ENCODE results near the gene KAZN. TPM values are rescaled to one million over a fixed set of nuclear protein-coding genes. Genes with fewer than 3 reads are reported as not detected.
A peak's percentile ranks its signal among the peaks of the same experiment; 100 is the strongest.

KAZN gene
- total RNA-seq, 3 donors from 2014 or later: 12.2 to 16.4 (median 16.2) TPM

DNA sequence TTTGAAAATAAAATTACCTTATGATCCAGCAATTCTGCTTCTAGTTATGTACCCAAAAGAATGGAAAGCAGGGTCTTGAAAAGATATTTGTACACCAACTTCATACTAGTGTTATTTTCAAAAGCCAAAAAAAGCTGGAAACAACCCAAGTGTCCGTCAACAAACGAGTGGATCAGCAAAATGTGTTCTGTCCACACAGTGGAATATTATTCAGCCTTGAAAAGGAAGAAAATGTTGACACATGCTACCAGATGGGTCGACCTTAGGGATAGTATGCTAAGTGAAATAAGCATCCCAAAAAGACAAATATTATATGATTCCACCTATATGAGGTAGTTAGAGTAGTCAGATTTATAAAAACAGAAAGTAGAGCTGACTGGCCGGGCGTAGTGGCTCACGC lies 65.3 kb downstream of the KAZN start:
- Histone ChIP-seq H3K27me3 (no peaks in the 10 kb centered on the region), H3K4me1 (no peaks in the 10 kb centered on the region), H3K27ac (no peak overlapping the region), H3K36me3 (no peaks in the 10 kb centered on the region), H3K9me3 (no peaks in the 10 kb centered on the region), H3K4me3 (no peak overlapping the region)
- intact Hi-C loops (cut with DNase I; ENCODE audit: low total_unique reads): no loop called here
- no peak for DNase-seq (ENCODE audit: low spot score in 2 of 2)
- no peak for TF ChIP-seq POLR2A (IDR thresholded peaks at IDR 0.05)

DNA sequence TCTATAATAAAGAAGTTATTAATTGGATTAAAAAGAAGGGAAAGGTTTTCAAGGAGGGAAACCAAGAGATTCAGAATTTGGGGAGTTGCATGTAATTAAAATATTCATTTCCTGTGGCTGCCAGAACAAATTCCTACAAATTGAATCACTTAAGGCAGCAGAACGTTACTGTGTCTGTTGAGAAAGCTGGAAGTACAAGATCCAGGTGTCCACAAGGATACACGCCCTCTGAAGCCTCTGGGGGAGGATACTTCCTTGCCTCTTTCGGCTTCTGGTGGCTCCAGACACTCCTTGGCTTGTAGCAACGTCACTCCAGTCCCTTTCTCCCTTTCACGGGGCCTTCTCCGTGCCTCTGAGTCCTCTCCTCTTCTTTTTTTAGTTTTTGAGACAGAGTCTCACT lies 67.9 kb downstream of the KAZN start:
- no peaks in the 10 kb centered on the region for H3K27me3 ChIP-seq
- H3K4me1 ChIP-seq: no peaks in the 10 kb centered on the region
- H3K4me3 ChIP-seq: no peak overlapping the region
- H3K27ac ChIP-seq: peak overlapping the region; percentile 18 to 58
- intact Hi-C loops (cut with DNase I; ENCODE audit: low total_unique reads): no loop called here
- no peak for DNase-seq (ENCODE audit: low spot score in 2 of 2)
- H3K9me3 ChIP-seq: no peaks in the 10 kb centered on the region
- TF ChIP-seq POLR2AphosphoS5 (IDR thresholded peaks at IDR 0.05) (no peak), POLR2A (IDR thresholded peaks at IDR 0.05) (no peak)
- TF ChIP-seq, protein P1, sequence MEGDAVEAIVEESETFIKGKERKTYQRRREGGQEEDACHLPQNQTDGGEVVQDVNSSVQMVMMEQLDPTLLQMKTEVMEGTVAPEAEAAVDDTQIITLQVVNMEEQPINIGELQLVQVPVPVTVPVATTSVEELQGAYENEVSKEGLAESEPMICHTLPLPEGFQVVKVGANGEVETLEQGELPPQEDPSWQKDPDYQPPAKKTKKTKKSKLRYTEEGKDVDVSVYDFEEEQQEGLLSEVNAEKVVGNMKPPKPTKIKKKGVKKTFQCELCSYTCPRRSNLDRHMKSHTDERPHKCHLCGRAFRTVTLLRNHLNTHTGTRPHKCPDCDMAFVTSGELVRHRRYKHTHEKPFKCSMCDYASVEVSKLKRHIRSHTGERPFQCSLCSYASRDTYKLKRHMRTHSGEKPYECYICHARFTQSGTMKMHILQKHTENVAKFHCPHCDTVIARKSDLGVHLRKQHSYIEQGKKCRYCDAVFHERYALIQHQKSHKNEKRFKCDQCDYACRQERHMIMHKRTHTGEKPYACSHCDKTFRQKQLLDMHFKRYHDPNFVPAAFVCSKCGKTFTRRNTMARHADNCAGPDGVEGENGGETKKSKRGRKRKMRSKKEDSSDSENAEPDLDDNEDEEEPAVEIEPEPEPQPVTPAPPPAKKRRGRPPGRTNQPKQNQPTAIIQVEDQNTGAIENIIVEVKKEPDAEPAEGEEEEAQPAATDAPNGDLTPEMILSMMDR (IDR thresholded peaks at IDR 0.05): no peak
- no peaks in the 10 kb centered on the region for H3K36me3 ChIP-seq

DNA sequence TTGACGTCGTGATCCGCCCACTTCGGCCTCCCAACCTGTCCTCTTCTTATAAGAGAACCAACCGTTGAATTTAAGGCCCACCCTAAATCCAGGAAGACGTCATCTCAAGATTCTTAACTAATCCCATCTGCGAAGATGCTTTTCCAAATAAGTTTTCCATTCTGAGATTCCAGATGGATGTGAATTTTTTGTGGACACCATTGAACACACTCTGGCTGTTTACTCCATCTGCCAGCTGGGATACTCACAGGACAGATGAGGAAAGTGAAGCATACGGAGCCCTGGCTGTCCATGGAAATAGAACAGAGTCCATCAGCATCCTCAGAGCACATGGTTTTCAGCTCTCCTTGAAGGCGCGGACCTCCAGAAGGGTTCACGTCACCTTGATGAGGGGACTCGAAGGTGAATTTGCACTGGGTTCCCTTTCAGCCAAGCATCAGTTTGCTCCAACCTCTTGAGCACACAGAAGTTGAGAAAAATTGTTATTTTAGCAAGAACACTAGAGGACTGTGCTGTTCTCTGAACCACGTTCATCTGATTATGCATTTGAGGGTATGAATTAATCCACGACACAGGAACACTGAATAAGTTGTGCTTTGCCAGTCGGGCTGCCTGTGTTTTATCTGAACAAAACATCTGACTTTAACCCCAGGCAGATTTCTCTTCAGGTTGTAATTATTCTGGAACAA lies 68.6 kb downstream of the KAZN start:
- Histone ChIP-seq H3K4me3 (no peak overlapping the region), H3K4me1 (no peaks in the 10 kb centered on the region), H3K36me3 (no peaks in the 10 kb centered on the region), H3K27ac (peak overlapping the region; percentile 18 to 58), H3K27me3 (no peaks in the 10 kb centered on the region), H3K9me3 (no peaks in the 10 kb centered on the region)
- intact Hi-C loops (cut with DNase I; ENCODE audit: low total_unique reads): no loop called here
- TF ChIP-seq POLR2A (IDR thresholded peaks at IDR 0.05) (no peak), POLR2AphosphoS5 (IDR thresholded peaks at IDR 0.05) (no peak)
- TF ChIP-seq, protein P1 (IDR thresholded peaks at IDR 0.05): no peak
- no peak for DNase-seq (ENCODE audit: low spot score in 2 of 2)

DNA sequence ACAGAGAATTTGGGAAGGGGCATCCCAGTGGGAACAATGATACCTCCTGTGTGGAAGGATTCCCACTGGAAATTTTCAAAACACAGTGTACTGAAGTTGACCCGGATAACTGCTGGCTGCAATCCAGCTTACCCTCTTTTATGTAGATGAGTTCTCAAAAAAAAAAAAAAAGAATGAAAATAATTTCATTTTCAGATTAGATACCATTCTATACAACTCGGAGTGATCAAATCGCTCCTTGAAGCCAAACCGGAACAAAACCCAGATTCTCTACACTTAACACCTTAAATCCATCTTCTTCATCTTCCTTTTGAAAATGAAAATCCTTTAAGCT lies 69.1 kb downstream of the KAZN start:
- H3K9me3 ChIP-seq: no peaks in the 10 kb centered on the region
- H3K27ac ChIP-seq: peak overlapping the region; percentile 18 to 58

DNA sequence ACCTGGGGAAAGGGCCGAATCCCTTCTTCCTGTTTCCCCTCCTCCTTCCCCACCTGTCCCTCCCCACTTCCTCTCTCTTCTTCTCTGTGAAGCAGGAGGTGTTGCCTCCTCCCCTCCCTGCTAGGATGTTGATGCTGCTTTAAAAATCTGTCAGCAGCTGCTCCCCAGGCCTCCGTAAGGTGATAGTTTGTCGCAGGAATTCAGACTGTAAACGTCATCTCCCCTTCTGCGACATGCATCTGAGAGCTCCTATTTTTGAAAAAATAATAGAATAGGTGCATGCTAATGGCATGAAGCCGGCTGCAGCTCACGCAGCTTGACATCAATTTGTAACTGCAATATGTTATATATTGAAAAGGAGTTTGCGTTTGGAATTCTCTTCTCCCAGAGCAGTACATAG lies 70.1 kb downstream of the KAZN start:
- TF ChIP-seq POLR2A (IDR thresholded peaks at IDR 0.05): no peak
- no peak for TF ChIP-seq POLR2AphosphoS5 (IDR thresholded peaks at IDR 0.05)
- TF ChIP-seq, protein P1 (IDR thresholded peaks at IDR 0.05): no peak
- no peaks in the 10 kb centered on the region for H3K36me3 ChIP-seq
- intact Hi-C loops (cut with DNase I; ENCODE audit: low total_unique reads): no loop called here

More for the DNA sequence above, 69.1 kb downstream of the KAZN start:
- H3K4me1 ChIP-seq: no peaks in the 10 kb centered on the region
- DNase-seq (ENCODE audit: low spot score in 2 of 2): no peak
- intact Hi-C loops (cut with DNase I; ENCODE audit: low total_unique reads): no loop called here
- no peaks in the 10 kb centered on the region for H3K27me3 ChIP-seq
- H3K4me3 ChIP-seq: no peak overlapping the region
- no peak for TF ChIP-seq POLR2AphosphoS5 (IDR thresholded peaks at IDR 0.05)
- H3K36me3 ChIP-seq: no peaks in the 10 kb centered on the region

DNA sequence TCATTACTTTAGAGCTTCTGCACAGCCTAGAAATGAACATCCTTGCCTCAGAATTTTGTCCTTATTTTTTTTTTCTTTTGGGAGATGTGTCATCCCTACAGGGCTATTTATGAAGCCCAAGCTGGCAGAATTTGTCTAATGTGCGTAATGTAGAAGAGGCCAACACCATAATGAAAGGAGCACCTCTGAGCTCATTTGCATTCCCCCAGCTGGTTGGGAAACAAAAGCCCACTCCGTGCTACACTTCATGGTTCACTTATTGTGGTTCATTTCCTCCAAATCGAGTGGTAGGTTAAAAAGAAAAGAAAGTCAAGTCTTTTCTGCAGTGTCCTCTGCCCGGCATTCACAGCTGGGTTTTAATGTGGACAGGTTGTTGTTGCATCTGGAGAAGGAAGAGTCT lies 73.5 kb downstream of the KAZN start:
- H3K36me3 ChIP-seq: no peaks in the 10 kb centered on the region
- H3K4me1 ChIP-seq: no peaks in the 10 kb centered on the region
- no peaks in the 10 kb centered on the region for H3K9me3 ChIP-seq
- H3K4me3 ChIP-seq: no peak overlapping the region
- H3K27me3 ChIP-seq: no peaks in the 10 kb centered on the region
- intact Hi-C loops (cut with DNase I; ENCODE audit: low total_unique reads): no loop called here
- DNase-seq (ENCODE audit: low spot score in 2 of 2): no peak
- H3K27ac ChIP-seq: no peak overlapping the region
- TF ChIP-seq POLR2AphosphoS5 (IDR thresholded peaks at IDR 0.05): no peak
- TF ChIP-seq, protein P1 (IDR thresholded peaks at IDR 0.05): no peak
- TF ChIP-seq POLR2A (IDR thresholded peaks at IDR 0.05): no peak

More for the DNA sequence above, 70.1 kb downstream of the KAZN start:
- Histone ChIP-seq H3K9me3 (no peaks in the 10 kb centered on the region), H3K27me3 (no peaks in the 10 kb centered on the region), H3K4me3 (no peak overlapping the region), H3K27ac (no peak overlapping the region), H3K4me1 (no peaks in the 10 kb centered on the region)
- DNase-seq (ENCODE audit: low spot score in 2 of 2): no peak
